H4 (cell line): Measurements from ENCODE around the gene DUS2. TPM values are rescaled to one million over a fixed set of nuclear protein-coding genes. Genes with fewer than 3 reads are reported as not detected.
"Not testable (repeated sequence)": the region's sequence is repeated elsewhere in the genome, so short reads cannot be mapped to it uniquely, and the experiment has no call there.

ENCODE experiments used
- DNase-seq: peaks from one replicate; pipeline ENCODE4 v3.0.0-alpha.2; 2015; ENCODE audit warnings: low spot score
- total RNA-seq: library from RNA; depleted of rRNA; stranded (reverse); fragments of >200 nt; shearing (Covaris generic); gene quantifications from 2 replicates; pipeline ENCODE4 v1.2.3, GENCODE V29; 2014

Gene DUS2
- total RNA-seq, 1 experiment from 2014 or later: 23.6 TPM

- DNase-seq: not testable (repeated sequence)
These were observed 24.1 kb upstream of the DUS2 start, which contains the start of gene DPEP2 for GRCh38 chr16:67998779-67999688. TSS of gene DPEP2 (minus strand) at chr16:67999484. CDS start at chr16:67993212, 6,272 bp downstream.

- DNase-seq: no peak
These were observed 23.1 kb upstream of the DUS2 start for GRCh38 chr16:67999985-68000384.

DNA sequence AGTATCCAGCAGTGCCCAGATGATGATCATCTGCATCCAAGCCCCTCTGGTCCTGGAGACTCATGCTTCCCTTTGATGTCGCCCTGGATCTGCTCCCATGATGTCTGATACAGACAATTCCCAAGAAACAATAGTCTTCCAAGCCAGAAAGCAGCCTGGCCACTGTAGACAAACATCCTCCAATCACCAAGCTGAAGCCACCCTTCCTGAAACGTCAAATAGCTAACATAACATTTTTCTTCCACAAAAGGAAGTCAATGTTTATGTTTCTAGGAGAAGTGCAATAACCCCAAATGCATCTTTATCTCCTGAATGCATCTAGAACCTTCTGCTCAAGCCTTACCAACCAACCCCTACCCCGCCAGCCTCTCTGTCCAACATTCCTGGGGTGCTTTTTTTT is 22.6 kb upstream of the DUS2 start:
- DNase-seq: no peak

DNA sequence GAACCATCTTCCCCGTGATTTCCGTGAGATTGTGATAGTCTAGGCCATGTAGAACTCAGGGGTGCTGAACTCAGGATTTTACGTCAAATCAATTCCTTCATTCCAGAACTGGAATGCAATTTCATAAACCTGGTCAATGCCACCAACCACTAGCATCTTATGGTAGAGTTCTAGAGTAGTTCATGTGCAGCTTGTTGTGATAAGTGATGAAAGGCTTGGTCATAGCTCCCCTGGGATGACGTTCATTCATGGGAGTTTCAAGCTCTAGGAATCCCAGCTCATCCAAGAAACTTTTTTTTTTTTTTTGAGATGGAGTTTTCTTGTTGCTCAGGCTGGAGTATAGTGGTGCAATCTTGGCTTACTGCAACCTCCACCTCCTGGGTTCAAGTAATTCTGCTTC is 20.1 kb upstream of the DUS2 start:
- DNase-seq: no peak

DNA sequence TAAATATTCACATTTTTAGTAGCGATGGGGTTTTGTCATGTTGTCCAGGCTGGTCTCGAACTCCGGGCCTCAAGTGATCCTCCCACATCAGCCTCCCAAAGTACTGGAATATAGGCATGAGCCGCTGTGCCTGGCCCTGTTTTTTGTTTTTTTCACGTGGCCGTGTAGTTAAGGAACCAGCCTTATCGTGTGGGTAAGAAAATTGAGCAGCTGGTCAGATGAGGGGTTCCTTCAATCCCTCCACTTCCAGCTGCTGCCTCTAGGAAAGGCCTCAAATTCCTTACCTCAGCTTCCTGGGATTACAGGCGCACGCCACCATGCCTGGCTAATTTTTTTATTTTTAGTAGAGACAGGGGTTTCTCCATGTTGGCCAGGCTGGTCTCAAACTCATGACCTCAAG is 17.9 kb upstream of the DUS2 start:
- no peak for DNase-seq

- no peak for DNase-seq
These were observed 17.2 kb upstream of the DUS2 start for GRCh38 chr16:68005786-68006286.

GRCh38 chr16:68009157-68009735 is 13.8 kb upstream of the DUS2 start:
- DNase-seq: no peak

- not testable (repeated sequence) for DNase-seq
These were observed 13.2 kb upstream of the DUS2 start for GRCh38 chr16:68009872-68010271.

DNA sequence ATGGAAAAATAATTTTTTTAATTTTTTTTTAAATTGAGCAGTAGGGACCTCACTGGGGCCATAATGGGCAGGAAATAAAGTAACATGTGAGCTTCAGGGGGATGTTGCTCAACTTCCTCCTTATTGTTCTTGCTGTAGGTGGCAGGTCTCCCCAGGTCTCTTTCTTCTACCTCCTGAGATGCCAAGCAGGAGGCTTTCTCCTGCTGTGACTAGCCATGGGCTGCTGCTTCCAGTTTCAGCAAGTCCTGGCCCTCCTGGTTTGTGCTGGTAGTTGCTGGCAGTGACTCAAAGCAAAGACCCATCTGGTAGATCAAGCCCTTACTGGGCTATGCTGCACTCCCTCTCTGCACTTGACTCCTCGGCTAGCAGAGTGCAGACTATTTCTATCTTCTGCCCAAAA is 9.6 kb upstream of the DUS2 start:
- DNase-seq: no peak

DNA sequence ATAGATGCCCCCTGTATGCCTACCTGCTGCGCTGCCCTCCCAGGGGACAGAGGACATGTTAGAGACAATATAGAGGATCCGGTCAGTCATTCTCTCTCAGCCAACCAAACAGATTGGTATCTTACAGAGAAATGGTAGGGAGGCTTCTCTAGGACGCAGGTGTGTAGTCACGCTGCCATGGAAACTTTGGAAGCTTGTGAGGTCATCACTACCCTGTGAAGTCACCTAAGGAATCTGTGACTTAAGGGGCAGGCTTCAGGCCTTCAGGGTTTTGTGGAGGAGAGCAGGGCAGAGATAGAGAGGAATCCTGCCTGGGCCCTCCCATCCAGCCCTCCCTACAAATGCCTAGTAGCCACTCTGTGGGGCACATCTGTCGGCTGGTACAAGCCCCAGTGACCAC is 7.4 kb upstream of the DUS2 start, which contains the start of gene DPEP2NB:
Gene DPEP2NB (minus strand): TSS at position 231 of the 400 bp plus-strand sequence. CDS start 141 bp downstream, at position 90.
- no peak for DNase-seq

DNA sequence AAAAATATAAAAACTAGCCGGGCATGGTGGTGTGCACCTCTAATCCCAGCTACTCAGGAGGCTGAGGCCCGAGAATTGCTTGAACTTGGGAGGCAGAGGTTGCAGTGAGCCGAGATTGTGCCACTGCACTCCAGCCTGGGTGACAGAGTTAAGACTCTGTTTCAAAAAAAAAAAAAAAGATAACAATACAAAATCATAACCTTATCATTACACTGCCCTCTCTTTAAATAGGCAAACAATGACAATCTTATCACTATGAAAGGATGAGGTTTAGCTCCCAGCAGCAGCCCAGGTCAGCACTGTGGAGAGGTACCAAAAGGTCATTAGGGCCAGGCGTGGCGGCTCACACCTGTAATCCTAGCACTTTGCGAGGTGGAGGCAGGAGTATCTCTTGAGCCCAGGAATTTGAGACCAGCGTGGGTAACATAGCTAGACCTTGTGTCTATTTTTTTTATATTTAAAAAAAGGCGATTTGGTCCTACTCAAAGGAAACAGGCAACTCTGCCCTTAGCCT is 3.9 kb upstream of the DUS2 start:
- DNase-seq: no peak

GRCh38 chr16:68021490-68021889 is 1.6 kb upstream of the DUS2 start:
- DNase-seq: no peak

GRCh38 chr16:68022278-68022727 is 781 bp upstream of the DUS2 start:
- no peak for DNase-seq

- no peak for DNase-seq
These were observed 5.9 kb downstream of the DUS2 start for GRCh38 chr16:68028996-68029395.

GRCh38 chr16:68030108-68030507 is 7.0 kb downstream of the DUS2 start:
- not testable (repeated sequence) for DNase-seq

- no peak for DNase-seq
These were observed 8.9 kb downstream of the DUS2 start for GRCh38 chr16:68031951-68032350.

DNA sequence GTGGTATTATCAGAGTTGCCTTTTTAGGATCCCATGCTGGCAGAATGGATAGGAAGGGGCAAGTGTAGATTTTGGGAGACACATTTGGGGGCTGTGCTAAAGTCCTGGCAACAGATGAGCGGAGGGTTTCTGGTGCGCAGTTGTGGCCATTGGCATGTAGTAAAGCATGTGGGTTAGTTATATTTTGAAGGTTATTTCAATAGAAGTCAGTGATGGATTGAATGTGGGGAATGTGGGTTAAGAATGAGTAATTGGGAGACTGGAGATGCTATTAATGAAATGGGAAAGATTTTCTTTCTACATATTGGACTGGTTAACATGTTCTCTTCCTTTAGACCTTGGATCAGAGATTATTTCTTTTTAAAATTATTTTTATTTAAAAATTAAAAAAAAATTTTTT is 10.0 kb downstream of the DUS2 start:
- no peak for DNase-seq

GRCh38 chr16:68035227-68035626 is 12.1 kb downstream of the DUS2 start:
- DNase-seq: no peak

GRCh38 chr16:68037841-68038597 is 14.9 kb downstream of the DUS2 start:
- DNase-seq: no peak

DNA sequence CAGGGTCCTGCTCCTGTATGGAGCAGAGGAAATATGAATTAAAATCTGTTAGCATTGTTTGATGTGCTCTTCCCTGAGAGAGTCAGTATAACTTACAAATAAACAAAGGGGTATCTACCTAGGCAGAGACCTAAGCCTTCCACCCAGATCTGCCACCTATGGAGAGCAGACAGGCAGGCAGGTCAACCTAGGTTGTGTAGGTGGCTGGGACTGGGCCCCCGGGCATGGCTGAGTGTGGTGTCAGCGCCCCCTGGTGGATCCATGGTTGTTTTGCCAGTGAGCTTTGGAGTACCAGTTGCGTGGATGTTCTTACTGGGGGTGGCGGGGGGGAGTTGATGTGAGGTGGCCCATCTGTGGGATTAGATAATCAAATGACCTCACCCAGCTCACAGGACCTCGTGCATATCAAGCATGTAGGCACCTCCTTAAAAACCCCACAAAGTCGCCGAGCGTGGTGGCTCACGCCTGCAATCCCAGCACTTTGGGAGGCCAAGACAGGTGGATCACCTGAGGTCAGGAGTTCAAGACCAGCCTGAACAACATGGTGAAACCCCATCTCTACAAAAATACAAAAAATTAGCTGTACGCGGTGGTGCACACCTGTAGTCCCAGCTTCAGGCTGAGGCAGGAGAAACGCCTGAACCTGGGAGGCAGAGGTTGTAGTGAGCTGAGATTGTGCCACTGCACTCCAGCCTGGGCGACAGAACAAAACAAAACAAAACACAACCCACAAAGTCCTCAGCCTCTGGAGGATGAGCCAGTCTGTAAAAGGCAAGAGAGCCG is 17.6 kb downstream of the DUS2 start:
- DNase-seq: peak; percentile 42

GRCh38 chr16:68041783-68042182 is 18.7 kb downstream of the DUS2 start:
- DNase-seq: no peak
